K562 (cell line): Measurements from ENCODE around the gene TBCEL.

ENCODE experiments used
- CHD2 ChIP-seq: IDR thresholded peaks from 2 replicates; pipeline ENCODE4 v1.6.1; 2011; ENCODE audit warnings: low read depth, low read length
- CTCF ChIP-seq, 3 experiments: IDR thresholded peaks in 2 of 3; conservative IDR thresholded peaks in 1 of 3; 2 replicates each; pipeline ENCODE4 v1.5.1; 2011 to 2012; ENCODE audit warnings: low read length in 3 of 3, mild to moderate bottlenecking in 3 of 3, control low read depth in 2 of 3, improper control_type of control experiment in 1 of 3, inconsistent platforms in 1 of 3, low read depth in 1 of 3, mixed read lengths in 1 of 3, moderate library complexity in 1 of 3; ENCODE audit not compliant: insufficient read depth in 2 of 3
- EZH2 ChIP-seq: IDR thresholded peaks from 2 replicates; pipeline ENCODE4 v1.6.1; 2012; ENCODE audit warnings: low read depth, mild to moderate bottlenecking, inconsistent platforms, low read length, borderline replicate concordance
- MAFK ChIP-seq: IDR thresholded peaks from 2 replicates; pipeline ENCODE4 v1.6.1; 2011; ENCODE audit warnings: low read length, improper control_type of control experiment
- POLR2AphosphoS5 ChIP-seq: IDR thresholded peaks from 2 replicates; pipeline ENCODE4 v1.6.1; 2011; ENCODE audit warnings: mild to moderate bottlenecking, low read depth, low read length, moderate library complexity; ENCODE audit not compliant: control insufficient read depth, insufficient read depth
- SIN3A ChIP-seq, 2 experiments: fragments of 150-350 bp in 1 of 2; IDR thresholded peaks; 2 replicates each; pipeline ENCODE4 v1.6.1; 2011 to 2016; ENCODE audit warnings: borderline replicate concordance in 2 of 2, low read depth in 2 of 2, low read length in 2 of 2, mild to moderate bottlenecking in 2 of 2, moderate library complexity in 2 of 2; ENCODE audit not compliant: control insufficient read depth in 1 of 2
- SMAD3 ChIP-seq: fragments of 450-650 bp; formaldehyde crosslinking; conservative IDR thresholded peaks from 2 replicates; pipeline ENCODE4 v1.4.0; 2020; ENCODE audit warnings: mild to moderate bottlenecking
- STAG1 ChIP-seq: sonication (generic); formaldehyde crosslinking; IDR thresholded peaks from 2 replicates; pipeline ENCODE4 v1.5.0; 2020; ENCODE audit warnings: missing genetic modification reagents, borderline replicate concordance
- STAT6 ChIP-seq: sonication (generic); formaldehyde crosslinking; IDR thresholded peaks from 2 replicates; pipeline ENCODE4 v1.8.1; 2023; ENCODE audit warnings: mild to moderate bottlenecking, missing genetic modification reagents
- USF1 ChIP-seq: sonication (generic); formaldehyde crosslinking; IDR thresholded peaks from 2 replicates; pipeline ENCODE4 v1.9.0; 2022; ENCODE audit warnings: mild to moderate bottlenecking, missing genetic modification reagents
- ZNF589 ChIP-seq: fragments of 200-800 bp; sonication (Bioruptor generic); IDR thresholded peaks from 2 replicates; pipeline ENCODE4 v1.6.1; 2016; ENCODE audit warnings: low read depth, missing genetic modification characterization, missing compliant biosample characterization
- ZNF75A ChIP-seq: fragments of 450-650 bp; formaldehyde crosslinking; IDR thresholded peaks from 2 replicates; pipeline ENCODE4 v1.4.0; 2020; ENCODE audit warnings: mild to moderate bottlenecking
- TF ChIP-seq, protein P1 (sequence below): fragments of 450-650 bp; formaldehyde crosslinking; conservative IDR thresholded peaks from 2 replicates; pipeline ENCODE4 v1.4.0; 2022; ENCODE audit warnings: mild to moderate bottlenecking, missing genetic modification characterization

- TF ChIP-seq CTCF (IDR thresholded peaks at IDR 0.05 in 2 of 3, conservative IDR thresholded peaks at IDR 0.05 in 1 of 3; ENCODE audit: insufficient read depth in 2 of 3, low read depth in 1 of 3, low read length in 3 of 3) (no peak), SIN3A (IDR thresholded peaks at IDR 0.05; ENCODE audit: borderline replicate concordance in 2 of 2, control insufficient read depth in 1 of 2, low read depth in 2 of 2, low read length in 2 of 2) (no peak), EZH2 (no peak), STAG1 (CRISPR knock-in tag) (no peak), CHD2 (no peak), ZNF589 (no peak), POLR2AphosphoS5 (no peak), USF1 (no peak), ZNF75A (no peak), STAT6 (CRISPR knock-in tag) (no peak), SMAD3 (CRISPR knock-in tag) (no peak), MAFK (no peak)
- TF ChIP-seq, protein P1, sequence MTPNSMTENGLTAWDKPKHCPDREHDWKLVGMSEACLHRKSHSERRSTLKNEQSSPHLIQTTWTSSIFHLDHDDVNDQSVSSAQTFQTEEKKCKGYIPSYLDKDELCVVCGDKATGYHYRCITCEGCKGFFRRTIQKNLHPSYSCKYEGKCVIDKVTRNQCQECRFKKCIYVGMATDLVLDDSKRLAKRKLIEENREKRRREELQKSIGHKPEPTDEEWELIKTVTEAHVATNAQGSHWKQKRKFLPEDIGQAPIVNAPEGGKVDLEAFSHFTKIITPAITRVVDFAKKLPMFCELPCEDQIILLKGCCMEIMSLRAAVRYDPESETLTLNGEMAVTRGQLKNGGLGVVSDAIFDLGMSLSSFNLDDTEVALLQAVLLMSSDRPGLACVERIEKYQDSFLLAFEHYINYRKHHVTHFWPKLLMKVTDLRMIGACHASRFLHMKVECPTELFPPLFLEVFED (CRISPR knock-in tag) = no peak
Observed at GRCh38 chr11:121108413-121108812, 84.5 kb downstream of the TBCEL start.
